ENCODE results near the gene SH2D4B. TPM values are rescaled to one million over a fixed set of nuclear protein-coding genes. Genes with fewer than 3 reads are reported as not detected.
A peak's percentile ranks its signal among the peaks of the same experiment; 100 is the strongest.

The SH2D4B gene
- total RNA-seq, 4 donors from 2014 or later, result 0.13 TPM; not detected in 3

DNA sequence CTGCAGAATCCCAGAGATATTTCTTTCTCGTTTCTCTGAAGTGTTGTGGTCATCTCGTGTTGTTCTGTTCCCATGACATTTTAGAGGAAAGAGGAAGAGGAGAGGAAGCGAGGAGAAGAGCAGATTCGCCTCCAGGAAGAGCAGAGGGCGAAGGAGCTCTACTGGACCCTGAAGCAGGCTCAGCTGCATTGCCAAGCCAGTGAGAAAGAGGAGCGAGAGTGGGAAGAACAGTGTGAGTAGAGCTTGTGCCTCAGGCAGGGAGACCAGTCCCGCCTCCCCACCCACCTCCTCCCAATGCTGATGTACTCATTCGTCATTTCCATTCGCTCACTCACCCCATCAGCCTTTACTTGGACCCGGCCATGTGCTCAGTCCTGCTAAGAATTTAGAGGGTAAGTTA lies 50.8 kb downstream of the SH2D4B start:
- Histone ChIP-seq H3K4me3 (no peak overlapping the region), H3K27ac (no peak overlapping the region), H3K9me3 (no peaks in the 10 kb centered on the region), H3K4me1 (no peaks in the 10 kb centered on the region), H3K36me3 (no peaks in the 10 kb centered on the region), H3K27me3 (no peaks in the 10 kb centered on the region)
- 72 to 82% methylated on average over 9 to 10 of the region's 10 CpGs for WGBS, 2 donors
- no peak for DNase-seq
- intact Hi-C loops (cut with DNase I), result no loop called here
- TF ChIP-seq, protein P1, sequence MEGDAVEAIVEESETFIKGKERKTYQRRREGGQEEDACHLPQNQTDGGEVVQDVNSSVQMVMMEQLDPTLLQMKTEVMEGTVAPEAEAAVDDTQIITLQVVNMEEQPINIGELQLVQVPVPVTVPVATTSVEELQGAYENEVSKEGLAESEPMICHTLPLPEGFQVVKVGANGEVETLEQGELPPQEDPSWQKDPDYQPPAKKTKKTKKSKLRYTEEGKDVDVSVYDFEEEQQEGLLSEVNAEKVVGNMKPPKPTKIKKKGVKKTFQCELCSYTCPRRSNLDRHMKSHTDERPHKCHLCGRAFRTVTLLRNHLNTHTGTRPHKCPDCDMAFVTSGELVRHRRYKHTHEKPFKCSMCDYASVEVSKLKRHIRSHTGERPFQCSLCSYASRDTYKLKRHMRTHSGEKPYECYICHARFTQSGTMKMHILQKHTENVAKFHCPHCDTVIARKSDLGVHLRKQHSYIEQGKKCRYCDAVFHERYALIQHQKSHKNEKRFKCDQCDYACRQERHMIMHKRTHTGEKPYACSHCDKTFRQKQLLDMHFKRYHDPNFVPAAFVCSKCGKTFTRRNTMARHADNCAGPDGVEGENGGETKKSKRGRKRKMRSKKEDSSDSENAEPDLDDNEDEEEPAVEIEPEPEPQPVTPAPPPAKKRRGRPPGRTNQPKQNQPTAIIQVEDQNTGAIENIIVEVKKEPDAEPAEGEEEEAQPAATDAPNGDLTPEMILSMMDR (IDR thresholded peaks at IDR 0.05), result no peak
- no peak for TF ChIP-seq POLR2A (IDR thresholded peaks at IDR 0.05)

GRCh38 chr10:80589726-80590373 lies 52.1 kb downstream of the SH2D4B start:
- no peaks in the 10 kb centered on the region for H3K9me3 ChIP-seq
- no peaks in the 10 kb centered on the region for H3K27me3 ChIP-seq
- WGBS, 2 donors, result 62 to 68% methylated on average over 5 of the region's 5 CpGs
- H3K4me1 ChIP-seq, result no peaks in the 10 kb centered on the region
- no peak for DNase-seq
- H3K36me3 ChIP-seq, result no peaks in the 10 kb centered on the region
- no peak for TF ChIP-seq POLR2A (IDR thresholded peaks at IDR 0.05)
- TF ChIP-seq, protein P1 (IDR thresholded peaks at IDR 0.05), result no peak
- no peak overlapping the region for H3K27ac ChIP-seq
- intact Hi-C loops (cut with DNase I), result no loop called here
- no peak overlapping the region for H3K4me3 ChIP-seq

DNA sequence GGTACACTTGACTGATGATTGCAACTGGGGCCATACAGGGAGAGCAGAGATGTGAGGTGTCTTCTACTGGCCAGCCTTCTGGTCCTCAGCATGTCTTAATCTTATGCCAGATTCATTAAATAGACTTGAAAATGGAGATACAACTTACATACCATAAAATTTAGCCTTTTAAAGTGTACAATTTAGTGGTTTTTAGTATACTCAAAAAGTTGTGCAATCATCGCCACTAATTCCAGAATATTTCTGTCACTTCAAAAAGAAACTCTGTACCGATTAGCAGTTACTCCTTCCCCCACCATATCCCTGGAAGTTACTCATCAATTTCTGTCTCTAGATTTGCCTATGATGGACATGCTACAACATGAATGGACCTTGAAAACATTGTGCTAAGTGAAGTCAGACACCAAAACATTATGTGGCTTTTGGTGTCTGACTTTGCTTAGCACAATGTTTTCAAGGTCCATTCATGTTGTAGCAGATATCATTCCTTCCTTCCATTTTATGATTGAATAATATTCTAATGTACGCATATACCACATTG lies 53.0 kb downstream of the SH2D4B start:
- Histone ChIP-seq H3K27ac (no peak overlapping the region), H3K9me3 (no peaks in the 10 kb centered on the region), H3K36me3 (no peaks in the 10 kb centered on the region), H3K27me3 (no peaks in the 10 kb centered on the region), H3K4me3 (no peak overlapping the region), H3K4me1 (no peaks in the 10 kb centered on the region)
- 56 to 58% methylated on average over 3 of the region's 3 CpGs for WGBS, 2 donors
- DNase-seq, result no peak
- intact Hi-C loops (cut with DNase I), result no loop called here
- TF ChIP-seq, protein P1 (IDR thresholded peaks at IDR 0.05), result no peak
- TF ChIP-seq POLR2A (IDR thresholded peaks at IDR 0.05), result no peak

DNA sequence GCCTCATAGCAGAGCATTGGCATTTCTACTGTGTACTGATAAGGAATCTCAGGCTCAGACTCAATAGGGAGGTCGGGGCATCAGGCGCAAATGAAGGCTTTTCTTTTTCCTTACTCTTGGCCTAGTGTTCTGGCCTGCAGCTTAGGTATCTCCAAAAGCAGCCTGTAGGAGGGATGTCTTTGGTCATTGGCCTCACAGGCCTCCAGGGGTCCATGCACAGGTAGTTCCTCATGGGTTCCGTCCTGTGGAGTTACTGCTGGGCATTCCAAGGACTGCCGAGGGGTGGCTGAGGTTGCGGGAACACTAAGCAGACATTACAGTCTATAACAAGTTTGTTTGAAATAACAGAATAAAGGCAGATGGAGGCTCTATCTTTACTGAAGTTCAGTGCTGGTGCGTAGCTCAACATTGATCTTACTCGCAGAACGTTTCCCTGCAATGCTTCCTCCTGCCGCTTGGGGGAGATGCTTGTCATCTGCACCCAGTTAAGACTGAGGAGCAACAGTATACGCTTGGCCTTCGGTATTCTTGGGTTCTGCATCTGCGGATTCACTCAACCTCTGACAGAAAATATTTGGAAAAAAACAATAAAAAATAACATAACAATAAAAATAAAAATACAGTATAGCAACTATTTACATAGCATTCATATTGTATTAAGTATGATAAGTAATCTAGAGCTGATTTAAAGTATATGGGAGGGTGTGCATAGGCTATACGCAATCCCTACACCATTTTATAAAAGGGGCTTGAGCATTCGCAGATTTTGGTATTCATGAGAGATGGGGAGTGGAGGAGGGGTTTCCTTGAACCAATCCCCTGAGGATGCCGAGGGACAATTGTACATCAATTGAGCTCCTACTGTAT lies 58.9 kb downstream of the SH2D4B start:
- no peaks in the 10 kb centered on the region for H3K27me3 ChIP-seq
- intact Hi-C loops (cut with DNase I), result no loop called here
- no peak for DNase-seq
- no peaks in the 10 kb centered on the region for H3K4me1 ChIP-seq
- no peak overlapping the region for H3K4me3 ChIP-seq
- no peaks in the 10 kb centered on the region for H3K9me3 ChIP-seq
- H3K36me3 ChIP-seq, result no peaks in the 10 kb centered on the region
- WGBS, 2 donors, result 66 to 77% methylated on average over 14 of the region's 15 CpGs
- TF ChIP-seq POLR2A (IDR thresholded peaks at IDR 0.05), result no peak
- TF ChIP-seq, protein P1 (IDR thresholded peaks at IDR 0.05), result peak; percentile 18 to 61 (median 54)
- no peak overlapping the region for H3K27ac ChIP-seq

All from esophagus squamous epithelium (tissue), 5 donors.